Right lobe of liver (tissue), 6 donors: ENCODE results near the gene STAT6. TPM values are rescaled to one million over a fixed set of nuclear protein-coding genes. Genes with fewer than 3 reads are reported as not detected.
"Not testable (repeated sequence)": the region's sequence is repeated elsewhere in the genome, so short reads cannot be mapped to it uniquely, and the experiment has no call there.

Source experiments
- ATAC-seq, 4 donors: fragments of 200-7000 bp; cut with Tn5 transposase; one replicate each; pipeline ENCODE4 v1.9.1; 2020; ENCODE audit warnings: mild to moderate bottlenecking in 4 of 4, moderate library complexity in 4 of 4
- DNase-seq, 3 donors: peaks; one replicate each; pipeline ENCODE4 v3.0.0-alpha.2; 2020
- H3K27ac ChIP-seq, 3 donors: fragments of 200-600 bp; one replicate each; pipeline ENCODE4 v1.8.0; 2022
- H3K27me3 ChIP-seq, 2 donors: fragments of 200-600 bp; one replicate each; pipeline ENCODE4 v1.8.0; 2022
- H3K36me3 ChIP-seq, 4 donors: fragments of 200-600 bp; sonication (generic) in 1 of 4; one replicate each; pipeline versions ENCODE4 v1.5.1 to v1.8.0; 2017 to 2022; ENCODE audit warnings: control low read depth in 1 of 4
- H3K4me1 ChIP-seq, 4 donors: fragments of 200-600 bp; sonication (generic) in 1 of 4; one replicate each; pipeline versions ENCODE4 v1.5.1 to v1.8.0; 2017 to 2022; ENCODE audit warnings: control low read depth in 1 of 4
- H3K4me3 ChIP-seq, 3 donors: fragments of 200-600 bp; one replicate each; pipeline ENCODE4 v1.8.0; 2022
- H3K9me3 ChIP-seq, 4 donors: fragments of 200-600 bp; sonication (generic) in 1 of 4; one replicate each; pipeline versions ENCODE4 v1.5.1 to v1.8.0; 2017 to 2022; ENCODE audit warnings: control low read depth in 1 of 4
- CTCF ChIP-seq, 4 donors: fragments of 200-600 bp in 3 of 4; fragments of 450-650 bp in 1 of 4; IDR thresholded peaks; one replicate each; pipeline versions ENCODE4 v1.5.1 to v1.8.0; 2016 to 2022; ENCODE audit warnings: antibody characterized with exemption in 4 of 4, mild to moderate bottlenecking in 2 of 4
- POLR2A ChIP-seq: fragments of 450-650 bp; IDR thresholded peaks from one replicate; pipeline ENCODE4 v1.6.1; 2017; ENCODE audit warnings: antibody characterized with exemption, mild to moderate bottlenecking
- WGBS: methylation state at CpG from one replicate; pipeline ENCODE4 v1.1.6; 2018; ENCODE audit warnings: low coverage, low lambda C conversion rate; ENCODE audit not compliant: insufficient coverage; ENCODE audit errors: missing lambda C conversion rate; 5-methylcytosine and 5-hydroxymethylcytosine counted together
- intact Hi-C, 2 donors: fragments of 100-400 bp; cut with DNase I; formaldehyde crosslinking; loops; one replicate each; pipeline versions ENCODE4 v1.11.2 to v1.14.1; 2022
- total RNA-seq, 6 experiments: library from RNA; depleted of rRNA in 2 of 6; stranded (reverse); fragments of >200 nt in 2 of 6; fragmentation: NEBNext Ultra II Directional in 3 of 6; extraction: Animal tissue kit (Norgen Biotek cat#: 25700) in 3 of 6; gene quantifications; one replicate each; pipeline versions ENCODE4 v1.1.0 to v1.2.4, GENCODE V29; 2016 to 2023
- donor health status: DM: no; HTN: yes; CAD: no.
- donor health status: DM: no; HTN: no; CAD: no.
- donor health status: DM: no; HTN: no; CAD: no.
- donor health status: DM: no; HTN: yes; CAD: no.
- donor health status: DM: no; HTN: yes; CAD: no.

STAT6 gene
- total RNA-seq, 6 experiments from 2014 or later = 61.8 to 108 (median 94.7) TPM

- DNase-seq = no peak
- H3K9me3 ChIP-seq = no peaks in the 10 kb centered on the region
- peaks cover 0 to 2% (median 0%) of the 10 kb centered on the region in 4 donors for H3K36me3 ChIP-seq
- ATAC-seq = no peak
- intact Hi-C loops = no loop called here
- no peak overlapping the region for H3K4me3 ChIP-seq
- TF ChIP-seq CTCF (IDR thresholded peaks at IDR 0.05) (no peak), POLR2A (no peak)
- 40% methylated on average over 8 of the region's 12 CpGs for WGBS
- H3K27ac ChIP-seq = peak overlapping the region in 2 of 3 donors; percentile 96 to 98
- peaks cover 0 to 19% (median 7%) of the 10 kb centered on the region in 4 donors for H3K4me1 ChIP-seq
- no peaks in the 10 kb centered on the region for H3K27me3 ChIP-seq
Observed at GRCh38 chr12:57085999-57086492, 25.1 kb downstream of the STAT6 start.

- H3K36me3 ChIP-seq = no peaks in the 10 kb centered on the region
- ATAC-seq (no peak), DNase-seq (no peak)
- peaks cover 0 to 9% (median 3%) of the 10 kb centered on the region in 4 donors for H3K4me1 ChIP-seq
- TF ChIP-seq CTCF (IDR thresholded peaks at IDR 0.05) (no peak), POLR2A (no peak)
- no peak overlapping the region for H3K4me3 ChIP-seq
- whole genome bisulfite sequencing = 67% methylated on average over 1 of the region's 1 CpG
- no peaks in the 10 kb centered on the region for H3K9me3 ChIP-seq
- intact Hi-C loops = no loop called here
- no peaks in the 10 kb centered on the region for H3K27me3 ChIP-seq
- H3K27ac ChIP-seq = no peak overlapping the region
Observed at GRCh38 chr12:57080855-57081254, 30.3 kb downstream of the STAT6 start.

- no peak overlapping the region for H3K27ac ChIP-seq
- WGBS = 89% methylated on average over 1 of the region's 1 CpG
- no peaks in the 10 kb centered on the region for H3K27me3 ChIP-seq
- ATAC-seq (no peak), DNase-seq (no peak)
- no peaks in the 10 kb centered on the region for H3K9me3 ChIP-seq
- H3K4me1 ChIP-seq = peaks cover 0 to 9% (median 3%) of the 10 kb centered on the region in 4 donors
- H3K4me3 ChIP-seq = no peak overlapping the region
- no peaks in the 10 kb centered on the region for H3K36me3 ChIP-seq
- TF ChIP-seq POLR2A (no peak), CTCF (IDR thresholded peaks at IDR 0.05) (no peak)
- intact Hi-C loops = no loop called here
Observed at GRCh38 chr12:57079821-57080220, 31.3 kb downstream of the STAT6 start.

GRCh38 chr12:57078519-57079404, 32.4 kb downstream of the STAT6 start, which contains the start of gene NEMP1:
Gene NEMP1 (minus strand): TSS chr12:57078791. CDS start chr12:57078745, 46 bp downstream.
- under 1% methylated on average over 34 of the region's 39 CpGs for WGBS
- Histone ChIP-seq H3K27ac (peak within 1 kb of the TSS; percentile 53 to 78 (median 71)), H3K4me1 (peaks cover 0 to 9% (median 3%) of the 10 kb centered on the region in 4 donors), H3K4me3 (peak within 1 kb of the TSS; percentile 76 to 87 (median 78)), H3K36me3 (no peaks in the 10 kb centered on the region), H3K27me3 (no peaks in the 10 kb centered on the region), H3K9me3 (no peaks in the 10 kb centered on the region)
- TF ChIP-seq POLR2A (peak; percentile 48), CTCF (IDR thresholded peaks at IDR 0.05) (no peak)
- DNase-seq (peak; percentile 93 to 99 (median 98)), ATAC-seq (peak; percentile 99 to 100 (median 99))
- intact Hi-C loops = no loop called here

GRCh38 chr12:57073566-57074450, 37.4 kb downstream of the STAT6 start:
- not testable (repeated sequence) for ATAC-seq, H3K27me3 ChIP-seq, DNase-seq, H3K9me3 ChIP-seq, H3K36me3 ChIP-seq, H3K4me3 ChIP-seq, H3K27ac ChIP-seq
- 94% methylated on average over 6 of the region's 6 CpGs for WGBS
- H3K4me1 ChIP-seq = peaks cover 0 to 18% (median 3%) of the 10 kb centered on the region in 4 donors
- intact Hi-C loops = loop anchor here in 1 of 2 donors (5.0 kb wide), 1 partner anchor 33 kb away; no protein-coding TSS in a partner anchor
